Ishikawa (cell line): ENCODE measurements around the gene STAT2.

ENCODE experiments used
- CEBPB ChIP-seq: IDR thresholded peaks from 2 replicates; pipeline ENCODE4 v1.6.1; 2012
- CREB1 ChIP-seq: IDR thresholded peaks from 2 replicates; pipeline ENCODE4 v1.6.1; 2012; ENCODE audit warnings: low read depth
- EGR1 ChIP-seq: IDR thresholded peaks from 2 replicates; pipeline ENCODE4 v1.6.1; 2012
- EP300 ChIP-seq: IDR thresholded peaks from 2 replicates; pipeline ENCODE4 v1.6.1; 2012; ENCODE audit warnings: borderline replicate concordance
- FOXM1 ChIP-seq: IDR thresholded peaks from 2 replicates; pipeline ENCODE4 v1.6.1; 2012; ENCODE audit warnings: low read depth, borderline replicate concordance
- MAX ChIP-seq: IDR thresholded peaks from 2 replicates; pipeline ENCODE4 v1.6.1; 2012
- NFIC ChIP-seq: IDR thresholded peaks from 2 replicates; pipeline ENCODE4 v1.6.1; 2012
- RAD21 ChIP-seq: IDR thresholded peaks from 2 replicates; pipeline ENCODE4 v1.6.1; 2012; ENCODE audit warnings: low read depth
- REST ChIP-seq: IDR thresholded peaks from 2 replicates; pipeline ENCODE4 v1.6.1; 2012; ENCODE audit warnings: low read depth, mild to moderate bottlenecking
- TAF1 ChIP-seq: IDR thresholded peaks from 2 replicates; pipeline ENCODE4 v1.6.1; 2012; ENCODE audit warnings: low read depth, mild to moderate bottlenecking
- TCF12 ChIP-seq: IDR thresholded peaks from 2 replicates; pipeline ENCODE4 v1.6.1; 2012; ENCODE audit warnings: low read depth
- TEAD4 ChIP-seq: IDR thresholded peaks from 2 replicates; pipeline ENCODE4 v1.6.1; 2012
- USF1 ChIP-seq: IDR thresholded peaks from 2 replicates; pipeline ENCODE4 v1.6.1; 2012
- YY1 ChIP-seq: IDR thresholded peaks from 2 replicates; pipeline ENCODE4 v1.6.1; 2012; ENCODE audit warnings: low read depth
- ZBTB7A ChIP-seq: IDR thresholded peaks from 2 replicates; pipeline ENCODE4 v1.6.1; 2012; ENCODE audit warnings: low read depth

STAT2 gene

GRCh38 chr12:56358836-56359532, 923 bp downstream of the STAT2 start:
- TF ChIP-seq USF1 (no peak), CREB1 (no peak), EGR1 (no peak), YY1 (no peak), MAX (no peak), TAF1 (no peak), NFIC (no peak), ZBTB7A (no peak), TCF12 (no peak), CEBPB (no peak), EP300 (no peak)

- no peak for TF ChIP-seq EP300
- TF ChIP-seq CEBPB, result no peak
- no peak for TF ChIP-seq TAF1
- TF ChIP-seq FOXM1, result no peak
- TF ChIP-seq EGR1, result no peak
- TF ChIP-seq TCF12, result no peak
- TF ChIP-seq REST, result no peak
- TF ChIP-seq YY1, result no peak
- no peak for TF ChIP-seq RAD21
- TF ChIP-seq USF1, result no peak
- no peak for TF ChIP-seq MAX
- TF ChIP-seq ZBTB7A, result no peak
- no peak for TF ChIP-seq CREB1
- TF ChIP-seq NFIC, result no peak
- TF ChIP-seq TEAD4, result no peak
These were observed 8.6 kb downstream of the STAT2 start for GRCh38 chr12:56351325-56351724.

- TF ChIP-seq MAX, result no peak
- no peak for TF ChIP-seq TAF1
- TF ChIP-seq FOXM1, result no peak
- no peak for TF ChIP-seq RAD21
- no peak for TF ChIP-seq ZBTB7A
- no peak for TF ChIP-seq REST
- no peak for TF ChIP-seq EP300
- no peak for TF ChIP-seq CREB1
- no peak for TF ChIP-seq CEBPB
- TF ChIP-seq TCF12, result no peak
These were observed 9.2 kb downstream of the STAT2 start for GRCh38 chr12:56350662-56351061.

- TF ChIP-seq CEBPB, result no peak
- no peak for TF ChIP-seq CREB1
- TF ChIP-seq ZBTB7A, result no peak
- no peak for TF ChIP-seq EP300
- no peak for TF ChIP-seq RAD21
- TF ChIP-seq TCF12, result no peak
- TF ChIP-seq MAX, result no peak
- no peak for TF ChIP-seq REST
- TF ChIP-seq YY1, result no peak
- no peak for TF ChIP-seq USF1
- no peak for TF ChIP-seq EGR1
- no peak for TF ChIP-seq TAF1
- TF ChIP-seq NFIC, result no peak
- TF ChIP-seq FOXM1, result no peak
- no peak for TF ChIP-seq TEAD4
These were observed 11.1 kb downstream of the STAT2 start for GRCh38 chr12:56348776-56349175.
